Thyroid gland (tissue), 4 donors: ENCODE measurements around the gene DCAF6. TPM values are rescaled to one million over a fixed set of nuclear protein-coding genes. Genes with fewer than 3 reads are reported as not detected.

Source experiments
- DNase-seq, 2 donors: peaks; one replicate each; pipeline ENCODE4 v3.0.0-alpha.2; 2019
- H3K27ac ChIP-seq, 3 donors: fragments of 200-600 bp; sonication (generic); 1 replicate in 2 of 3; 2 replicates in 1 of 3; pipeline ENCODE4 v1.5.1; 2016 to 2019; ENCODE audit warnings: mild to moderate bottlenecking in 1 of 3, moderate library complexity in 1 of 3
- H3K27me3 ChIP-seq: fragments of 200-600 bp; sonication (generic); one replicate; pipeline ENCODE4 v1.5.1; 2019
- H3K36me3 ChIP-seq, 2 donors: fragments of 200-600 bp; sonication (generic); one replicate each; pipeline ENCODE4 v1.5.1; 2016 to 2019
- H3K4me1 ChIP-seq, 2 donors: fragments of 200-600 bp; sonication (generic); one replicate each; pipeline ENCODE4 v1.5.1; 2017 to 2019
- H3K4me3 ChIP-seq, 3 donors: fragments of 200-600 bp; sonication (generic); replicated peaks in 1 of 3; 1 replicate in 2 of 3; 2 replicates in 1 of 3; pipeline ENCODE4 v1.5.1; 2016; ENCODE audit warnings: mild to moderate bottlenecking in 1 of 3
- H3K9me3 ChIP-seq: fragments of 200-600 bp; sonication (generic); one replicate; pipeline ENCODE4 v1.5.1; 2017
- CTCF ChIP-seq, 6 experiments: fragments of 200-600 bp in 3 of 6; fragments of 450-650 bp in 3 of 6; sonication (generic) in 3 of 6; IDR thresholded peaks; one replicate each; pipeline ENCODE4 v1.5.1; 2016 to 2019; ENCODE audit warnings: antibody characterized with exemption in 6 of 6, mild to moderate bottlenecking in 2 of 6, inconsistent platforms in 1 of 6, moderate library complexity in 1 of 6
- POLR2A ChIP-seq, 2 donors: fragments of 450-650 bp; IDR thresholded peaks; one replicate each; pipeline ENCODE4 v1.6.1; 2017; ENCODE audit warnings: antibody characterized with exemption in 2 of 2, mild to moderate bottlenecking in 2 of 2, moderate library complexity in 1 of 2
- WGBS, 2 donors: methylation state at CpG; one replicate each; pipeline ENCODE4 v1.1.5; 2017; 5-methylcytosine and 5-hydroxymethylcytosine counted together
- intact Hi-C: fragments of 100-400 bp; cut with DNase I; formaldehyde crosslinking; loops from one replicate; pipeline ENCODE4 v1.15.1; 2023
- total RNA-seq, 4 donors: library from RNA; depleted of rRNA; stranded (reverse); fragments of >200 nt; gene quantifications; one replicate each; pipeline ENCODE4 v1.2.3, GENCODE V29; 2016

The DCAF6 gene
- total RNA-seq, 4 donors from 2014 or later: 73.7 to 88.7 (median 79.2) TPM

- 91 to 96% methylated on average over 18 to 21 of the region's 27 CpGs for WGBS, 2 donors
- no peak for DNase-seq
- H3K36me3 ChIP-seq: no peaks in the 10 kb centered on the region
- intact Hi-C loops: no loop called here
- no peak overlapping the region for H3K27ac ChIP-seq
- H3K27me3 ChIP-seq: no peaks in the 10 kb centered on the region
- no peaks in the 10 kb centered on the region for H3K9me3 ChIP-seq
- H3K4me1 ChIP-seq: no peaks in the 10 kb centered on the region
- no peak overlapping the region for H3K4me3 ChIP-seq
- no peak for TF ChIP-seq POLR2A (IDR thresholded peaks at IDR 0.05)
- no peak for TF ChIP-seq CTCF (IDR thresholded peaks at IDR 0.05)
Measured at GRCh38 chr1:168096296-168097165, 160.0 kb downstream of the DCAF6 start.

- no peak for DNase-seq
- no peak for TF ChIP-seq POLR2A (IDR thresholded peaks at IDR 0.05)
- TF ChIP-seq CTCF (IDR thresholded peaks at IDR 0.05): no peak
- Histone ChIP-seq H3K4me1 (no peaks in the 10 kb centered on the region), H3K27ac (no peak overlapping the region), H3K9me3 (no peaks in the 10 kb centered on the region), H3K36me3 (no peaks in the 10 kb centered on the region), H3K27me3 (no peaks in the 10 kb centered on the region), H3K4me3 (no peak overlapping the region)
- WGBS, 2 donors: 87 to 94% methylated on average over 10 to 12 of the region's 12 CpGs
- intact Hi-C loops: no loop called here
Measured at GRCh38 chr1:168097921-168098528, 161.5 kb downstream of the DCAF6 start.

- DNase-seq: no peak
- H3K36me3 ChIP-seq: no peaks in the 10 kb centered on the region
- no peaks in the 10 kb centered on the region for H3K27me3 ChIP-seq
- intact Hi-C loops: no loop called here
- no peak overlapping the region for H3K27ac ChIP-seq
- no peak for TF ChIP-seq POLR2A (IDR thresholded peaks at IDR 0.05)
- no peak for TF ChIP-seq CTCF (IDR thresholded peaks at IDR 0.05)
- H3K4me1 ChIP-seq: no peaks in the 10 kb centered on the region
- no peak overlapping the region for H3K4me3 ChIP-seq
- no peaks in the 10 kb centered on the region for H3K9me3 ChIP-seq
- 94 to 95% methylated on average over 14 to 15 of the region's 15 CpGs for WGBS, 2 donors
Measured at GRCh38 chr1:168098534-168099320, 162.2 kb downstream of the DCAF6 start.

GRCh38 chr1:168099337-168099801 lies 162.9 kb downstream of the DCAF6 start:
- no peak overlapping the region for H3K27ac ChIP-seq

More at GRCh38 chr1:168099337-168099801, 162.9 kb downstream of the DCAF6 start:
- Histone ChIP-seq H3K4me3 (no peak overlapping the region), H3K4me1 (no peaks in the 10 kb centered on the region), H3K9me3 (no peaks in the 10 kb centered on the region), H3K36me3 (no peaks in the 10 kb centered on the region), H3K27me3 (no peaks in the 10 kb centered on the region)
- no peak for DNase-seq
- 79 to 86% methylated on average over 7 of the region's 7 CpGs for WGBS, 2 donors
- TF ChIP-seq CTCF (IDR thresholded peaks at IDR 0.05) (no peak), POLR2A (IDR thresholded peaks at IDR 0.05) (no peak)
- intact Hi-C loops: no loop called here
